GM12875 (cell line): ENCODE measurements around the gene RIC8A.
A peak's percentile ranks its signal among the peaks of the same experiment; 100 is the strongest.

ENCODE experiments used
- H3K4me3 ChIP-seq: one replicate; pipeline ENCODE4 v1.5.1; 2011; ENCODE audit warnings: low read depth, low read length, control low read depth
- TF ChIP-seq, protein P1 (sequence below): IDR thresholded peaks from 2 replicates; pipeline ENCODE4 v1.5.1; 2011; ENCODE audit warnings: low read depth, mild to moderate bottlenecking, control low read depth, inconsistent platforms, low read length, moderate library complexity, borderline replicate concordance; ENCODE audit not compliant: insufficient read depth

The RIC8A gene

DNA sequence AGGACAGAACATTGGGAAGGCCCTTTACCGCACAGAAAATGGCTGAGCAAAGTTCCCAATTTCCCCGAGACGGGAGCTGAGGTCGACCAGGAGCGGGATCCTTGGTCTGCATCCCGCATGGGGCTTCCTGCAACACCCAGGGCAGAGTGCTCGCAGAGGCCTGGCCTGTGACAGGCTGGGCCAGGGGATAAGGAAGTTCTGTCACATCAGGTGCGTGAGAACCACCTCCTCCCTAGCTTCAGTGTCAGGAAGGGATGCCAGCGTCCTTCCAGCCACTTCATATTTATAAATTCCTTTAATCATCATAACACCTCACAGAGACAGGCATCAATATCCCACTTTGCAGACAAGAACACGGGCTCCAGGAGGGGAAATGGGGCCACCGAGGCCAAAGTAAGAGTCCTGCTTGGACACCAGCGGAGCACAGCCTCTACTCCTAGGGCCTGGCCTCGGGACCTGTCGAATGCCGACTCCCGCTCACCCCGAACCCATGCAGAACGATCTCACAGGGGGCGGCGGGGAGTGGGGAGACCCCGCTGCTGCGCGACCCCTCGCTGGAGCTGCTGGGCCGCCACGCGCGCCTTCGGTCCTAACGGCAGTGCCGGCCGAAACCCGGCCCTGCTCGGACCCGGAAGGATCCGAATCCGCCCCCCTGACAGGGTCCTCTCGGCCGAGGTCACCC is 841 bp upstream of the RIC8A start:
- TF ChIP-seq, protein P1, sequence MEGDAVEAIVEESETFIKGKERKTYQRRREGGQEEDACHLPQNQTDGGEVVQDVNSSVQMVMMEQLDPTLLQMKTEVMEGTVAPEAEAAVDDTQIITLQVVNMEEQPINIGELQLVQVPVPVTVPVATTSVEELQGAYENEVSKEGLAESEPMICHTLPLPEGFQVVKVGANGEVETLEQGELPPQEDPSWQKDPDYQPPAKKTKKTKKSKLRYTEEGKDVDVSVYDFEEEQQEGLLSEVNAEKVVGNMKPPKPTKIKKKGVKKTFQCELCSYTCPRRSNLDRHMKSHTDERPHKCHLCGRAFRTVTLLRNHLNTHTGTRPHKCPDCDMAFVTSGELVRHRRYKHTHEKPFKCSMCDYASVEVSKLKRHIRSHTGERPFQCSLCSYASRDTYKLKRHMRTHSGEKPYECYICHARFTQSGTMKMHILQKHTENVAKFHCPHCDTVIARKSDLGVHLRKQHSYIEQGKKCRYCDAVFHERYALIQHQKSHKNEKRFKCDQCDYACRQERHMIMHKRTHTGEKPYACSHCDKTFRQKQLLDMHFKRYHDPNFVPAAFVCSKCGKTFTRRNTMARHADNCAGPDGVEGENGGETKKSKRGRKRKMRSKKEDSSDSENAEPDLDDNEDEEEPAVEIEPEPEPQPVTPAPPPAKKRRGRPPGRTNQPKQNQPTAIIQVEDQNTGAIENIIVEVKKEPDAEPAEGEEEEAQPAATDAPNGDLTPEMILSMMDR, result no peak
- H3K4me3 ChIP-seq, result peak overlapping the region; percentile 98

DNA sequence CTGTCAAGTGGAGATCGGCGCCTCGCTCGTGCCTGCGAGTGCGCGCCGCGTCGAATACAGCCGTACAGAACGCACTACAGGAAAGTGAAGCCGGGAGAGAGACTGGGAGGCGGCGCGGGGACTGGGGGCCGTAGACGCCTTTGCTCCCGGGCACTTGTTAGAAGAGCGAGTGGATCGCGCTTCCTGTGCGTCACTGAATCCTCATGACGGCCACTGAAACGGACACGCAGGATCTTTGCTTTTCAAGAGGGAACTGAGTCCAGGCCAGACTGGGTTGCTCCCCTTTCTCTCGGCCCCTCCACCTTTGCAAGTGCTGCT is 314 bp downstream of the RIC8A start:
- TF ChIP-seq, protein P1, result no peak
- peak overlapping the region; percentile 89 for H3K4me3 ChIP-seq

DNA sequence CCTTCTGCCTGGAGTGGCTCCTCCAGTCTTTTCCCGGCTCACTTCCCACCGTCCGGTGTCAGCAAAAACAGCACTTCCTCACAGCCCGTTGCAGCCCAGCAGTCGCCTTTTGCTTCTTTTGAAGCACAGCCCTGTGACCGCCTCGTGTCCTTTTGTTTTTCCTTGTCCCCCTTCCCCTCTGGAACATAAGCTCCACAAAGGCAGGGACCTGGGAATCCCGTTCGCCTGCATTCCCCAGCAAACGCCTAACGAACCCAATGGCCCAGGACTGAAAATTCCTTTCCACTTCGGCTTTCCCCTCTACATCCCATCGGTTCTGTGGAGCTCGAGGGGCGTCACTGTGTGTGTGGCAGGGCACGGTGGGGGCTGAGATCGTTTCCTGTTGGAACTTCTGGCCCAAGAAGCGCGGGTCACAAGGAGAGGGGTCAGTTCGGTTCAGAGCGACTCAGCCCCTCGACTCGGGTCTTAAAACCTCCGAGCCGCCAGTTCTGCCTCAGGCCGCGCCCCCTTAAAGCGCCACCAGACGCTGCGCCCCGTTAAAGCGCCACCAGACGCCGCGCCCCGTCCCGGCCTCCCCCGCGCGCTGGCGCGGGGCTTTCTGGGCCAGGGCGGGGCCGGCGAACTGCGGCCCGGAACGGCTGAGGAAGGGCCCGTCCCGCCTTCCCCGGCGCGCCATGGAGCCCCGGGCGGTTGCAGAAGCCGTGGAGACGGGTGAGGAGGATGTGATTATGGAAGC is 841 bp downstream of the RIC8A start:
- TF ChIP-seq, protein P1, result no peak
- H3K4me3 ChIP-seq, result peak overlapping the region; percentile 89

DNA sequence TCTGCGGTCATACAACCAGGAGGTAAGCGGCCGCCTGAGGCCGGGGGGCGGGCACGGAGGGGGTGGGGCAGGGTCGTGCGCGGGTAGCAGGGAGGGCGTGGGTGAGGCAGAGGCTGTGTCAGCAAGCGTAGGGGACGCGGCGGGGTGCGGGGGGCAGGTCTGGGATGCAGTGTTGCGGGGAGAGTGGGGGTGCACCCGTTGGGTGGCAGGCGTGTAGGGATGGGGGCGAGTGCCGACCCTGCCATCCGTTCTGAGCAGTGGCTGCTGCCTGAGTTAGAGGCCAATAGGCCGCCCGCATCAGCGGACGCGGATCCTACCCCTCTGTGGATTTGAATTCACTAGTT is 1.4 kb downstream of the RIC8A start:
- TF ChIP-seq, protein P1, result no peak
- H3K4me3 ChIP-seq, result peak overlapping the region; percentile 89

DNA sequence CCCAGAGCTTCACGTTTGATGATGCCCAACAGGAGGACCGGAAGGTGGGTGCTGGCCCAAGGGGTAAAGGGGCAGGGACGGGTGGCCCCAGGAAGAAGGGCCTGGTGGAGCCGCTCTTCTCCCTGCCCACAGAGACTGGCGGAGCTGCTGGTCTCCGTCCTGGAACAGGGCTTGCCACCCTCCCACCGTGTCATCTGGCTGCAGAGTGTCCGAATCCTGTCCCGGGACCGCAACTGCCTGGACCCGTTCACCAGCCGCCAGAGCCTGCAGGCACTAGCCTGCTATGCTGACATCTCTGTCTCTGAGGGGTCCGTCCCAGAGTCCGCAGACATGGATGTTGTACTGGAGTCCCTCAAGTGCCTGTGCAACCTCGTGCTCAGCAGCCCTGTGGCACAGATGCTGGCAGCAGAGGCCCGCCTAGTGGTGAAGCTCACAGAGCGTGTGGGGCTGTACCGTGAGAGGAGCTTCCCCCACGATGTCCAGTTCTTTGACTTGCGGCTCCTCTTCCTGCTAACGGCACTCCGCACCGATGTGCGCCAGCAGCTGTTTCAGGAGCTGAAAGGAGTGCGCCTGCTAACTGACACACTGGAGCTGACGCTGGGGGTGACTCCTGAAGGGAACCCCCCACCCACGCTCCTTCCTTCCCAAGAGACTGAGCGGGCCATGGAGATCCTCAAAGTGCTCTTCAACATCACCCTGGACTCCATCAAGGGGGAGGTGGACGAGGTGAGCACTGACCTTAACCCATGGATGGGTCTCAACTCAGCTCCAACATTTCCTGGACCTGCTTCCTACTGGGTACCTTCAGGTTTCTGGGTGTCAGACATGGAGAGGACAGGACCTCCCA is 2.0 kb downstream of the RIC8A start:
- peak overlapping the region; percentile 89 for H3K4me3 ChIP-seq
- TF ChIP-seq, protein P1, result no peak

- no peak overlapping the region for H3K4me3 ChIP-seq
Observed at GRCh38 chr11:210122-210802, 2.8 kb downstream of the RIC8A start.

More at GRCh38 chr11:210122-210802, 2.8 kb downstream of the RIC8A start:
- TF ChIP-seq, protein P1, result no peak
